NCI-H2196 (cell line): ENCODE results near the gene TMEM255A.
A peak's percentile ranks its signal among the peaks of the same experiment; 100 is the strongest.
"Not testable (repeated sequence)": the region's sequence is repeated elsewhere in the genome, so short reads cannot be mapped to it uniquely, and the experiment has no call there.

Experiments used
- DNase-seq: peaks from one replicate; lab custom pipeline; 2025; ENCODE audit not compliant: unreplicated experiment; lab: John Stamatoyannopoulos, UW

TMEM255A gene

GRCh38 chrX:120310861-120311726, at the start of gene TMEM255A:
Gene TMEM255A, minus strand, starts transcription at chrX:120311461. Its CDS starts 152 bp downstream, at chrX:120311309.
- DNase-seq: peak; percentile 12

DNA sequence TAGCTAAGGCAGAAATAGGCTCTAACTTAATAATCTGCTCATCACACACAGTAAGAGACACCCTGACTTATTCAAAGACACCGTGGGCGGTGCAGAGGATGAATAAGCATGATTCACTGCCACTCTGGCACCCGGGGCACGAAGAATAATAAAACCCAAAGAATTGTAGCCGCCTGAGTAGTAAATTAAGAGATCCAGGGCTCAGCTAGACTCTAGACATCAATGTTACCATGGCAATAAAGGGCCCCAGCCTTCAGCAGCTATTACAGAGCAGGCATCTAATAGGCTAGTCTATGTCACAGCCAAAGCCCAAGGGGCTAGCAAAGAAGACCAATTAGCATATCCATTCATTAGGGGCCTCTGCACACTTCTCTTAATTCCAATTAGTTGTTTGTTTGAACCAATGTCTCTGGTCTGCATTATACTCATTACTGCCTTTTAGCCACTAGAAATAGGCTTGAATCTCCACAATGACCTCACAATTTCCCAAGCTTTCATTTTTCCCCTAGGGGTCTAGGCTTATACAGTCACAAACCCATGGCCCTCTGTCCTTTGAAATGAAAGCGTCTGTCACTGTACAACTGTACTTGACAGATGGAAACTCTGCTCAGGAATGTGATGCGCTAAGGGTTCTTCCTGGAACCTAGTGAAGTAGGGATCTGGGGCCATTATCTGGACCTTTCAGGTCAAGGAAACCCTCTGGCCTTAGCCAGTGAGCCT, 47.6 kb upstream of the TMEM255A start:
- DNase-seq: no peak

GRCh38 chrX:120357186-120357585, 45.9 kb upstream of the TMEM255A start:
- DNase-seq: no peak

DNA sequence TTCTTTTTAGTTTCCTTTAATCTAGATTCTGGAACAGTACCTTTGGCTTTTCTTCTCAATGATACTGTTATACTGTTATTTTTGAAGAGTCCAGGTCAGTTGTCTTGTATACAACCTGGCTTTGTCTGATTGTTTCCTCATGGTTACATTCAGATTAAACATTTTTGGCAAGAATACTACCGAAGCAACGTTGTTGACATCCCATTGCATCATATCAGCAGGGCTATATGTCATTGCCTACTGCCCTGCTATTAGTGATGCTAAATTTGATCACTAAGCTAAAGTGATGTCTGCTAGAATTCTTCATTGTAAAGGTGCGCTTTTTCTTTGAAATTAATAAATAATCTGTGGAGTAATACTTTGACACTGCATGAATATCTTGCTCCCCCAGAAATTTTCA, 44.8 kb upstream of the TMEM255A start:
- DNase-seq: no peak

DNA sequence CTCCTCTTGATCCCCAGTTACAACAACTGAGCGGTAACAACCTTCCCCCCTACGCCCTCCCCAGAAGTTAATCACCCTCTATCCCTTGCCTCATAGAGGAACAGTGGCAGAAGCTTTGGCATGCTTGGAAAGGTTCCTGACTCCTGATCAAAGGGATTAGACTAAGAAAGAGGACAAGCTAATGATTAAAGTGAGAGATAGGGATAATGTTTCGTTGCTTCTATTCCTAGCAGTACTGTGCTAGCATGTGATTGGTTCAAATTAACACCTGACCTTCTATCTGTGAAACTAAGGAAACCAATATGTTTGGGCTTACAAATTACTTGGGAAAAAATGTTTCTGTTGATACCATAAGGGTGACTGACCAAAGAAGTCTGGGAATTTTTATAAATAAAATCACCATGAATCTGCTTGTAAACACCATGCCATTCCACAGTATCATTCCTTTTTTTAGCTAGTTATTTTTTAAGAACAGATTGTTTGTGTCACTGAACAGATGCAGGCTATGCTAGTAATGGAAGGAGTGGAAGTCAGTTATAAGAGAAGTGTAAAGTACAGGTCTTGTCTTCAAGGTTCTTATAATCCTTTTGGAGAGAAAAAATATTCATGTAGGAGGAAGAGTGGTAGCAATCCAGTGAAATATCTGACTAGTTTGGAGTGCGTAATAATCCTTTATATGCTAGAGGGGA, 39.3 kb upstream of the TMEM255A start:
- no peak for DNase-seq

- not testable (repeated sequence) for DNase-seq
Measured at GRCh38 chrX:120344566-120344965, 33.3 kb upstream of the TMEM255A start.

DNA sequence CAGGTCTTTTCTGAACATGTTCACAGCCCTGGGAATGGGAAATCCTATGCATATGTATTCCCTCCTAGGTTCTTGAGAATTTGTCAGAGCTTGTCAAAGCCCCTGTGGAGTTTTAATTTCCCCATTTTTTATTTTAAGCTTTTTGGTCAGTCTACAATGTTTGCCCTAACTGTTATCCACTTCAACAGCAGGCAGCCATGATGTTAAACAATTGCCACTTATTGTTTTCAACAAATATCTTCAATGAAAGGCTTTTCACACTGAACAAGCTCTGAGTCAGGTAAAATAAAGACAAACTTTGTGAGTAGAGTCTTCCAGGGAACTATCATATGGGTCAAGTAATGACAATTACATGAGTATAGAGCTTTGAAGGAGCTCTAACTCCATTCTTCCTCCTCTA, 25.6 kb upstream of the TMEM255A start:
- no peak for DNase-seq

- DNase-seq: no peak
Measured at GRCh38 chrX:120335289-120335688, 24.0 kb upstream of the TMEM255A start.

DNA sequence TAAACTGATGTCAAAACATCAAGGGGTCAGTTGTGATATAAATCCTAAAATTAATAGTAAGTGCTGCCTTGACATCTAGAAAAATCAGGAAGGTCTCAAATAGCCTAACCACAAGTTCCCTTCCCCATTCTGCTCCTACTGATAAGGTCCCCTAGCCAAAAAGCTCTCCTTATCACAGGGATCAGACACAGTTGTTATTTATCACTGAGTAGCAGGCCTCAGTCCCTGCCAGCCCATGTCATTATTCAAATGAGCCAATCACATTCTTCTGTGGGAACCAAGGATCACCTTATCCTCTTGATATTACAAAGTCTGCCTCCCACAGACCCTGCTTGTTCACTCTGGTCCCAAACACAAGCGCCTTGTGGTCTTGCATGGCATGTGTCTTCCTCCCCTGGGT, 23.3 kb upstream of the TMEM255A start:
- DNase-seq: no peak

GRCh38 chrX:120334151-120334550, 22.9 kb upstream of the TMEM255A start:
- DNase-seq: no peak

DNA sequence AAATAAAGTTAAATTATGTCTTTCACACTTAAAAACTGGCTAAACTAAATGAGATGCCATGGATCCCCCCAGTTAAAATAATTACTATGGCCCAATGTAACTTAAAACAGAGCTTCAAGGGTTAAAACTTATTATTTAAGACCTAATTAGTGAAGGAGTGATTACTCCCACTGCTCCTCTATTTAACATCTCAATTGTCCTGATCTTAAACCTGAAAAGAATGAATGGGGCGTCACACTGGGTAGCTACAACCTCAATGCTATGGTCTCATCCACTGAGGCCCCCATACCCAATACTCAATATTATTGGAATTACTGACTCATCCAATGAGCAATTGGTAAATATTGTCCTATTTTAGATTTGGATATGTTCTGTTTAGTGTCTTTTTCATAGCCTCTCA, 21.1 kb upstream of the TMEM255A start:
- no peak for DNase-seq

DNA sequence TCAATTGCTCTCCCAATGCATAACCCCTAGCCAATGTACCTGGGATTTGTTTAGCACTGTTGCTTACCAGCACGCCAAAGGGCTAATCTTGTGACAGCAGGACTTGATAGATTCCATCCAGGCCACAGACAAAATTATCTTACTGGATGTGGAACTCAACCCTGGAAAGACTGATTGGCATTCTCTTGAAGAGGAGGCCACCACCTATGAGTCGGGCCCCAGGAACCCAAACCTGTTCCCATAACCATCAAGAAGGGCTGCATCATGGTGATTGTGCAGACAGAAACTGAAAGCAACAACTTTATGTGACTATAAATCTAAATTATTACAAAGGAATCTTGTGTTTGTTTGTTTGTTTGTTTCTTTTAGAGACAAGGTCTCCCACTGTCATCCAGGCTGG, 19.9 kb upstream of the TMEM255A start:
- no peak for DNase-seq

- DNase-seq: no peak
Measured at GRCh38 chrX:120321520-120322281, 10.4 kb upstream of the TMEM255A start.

DNA sequence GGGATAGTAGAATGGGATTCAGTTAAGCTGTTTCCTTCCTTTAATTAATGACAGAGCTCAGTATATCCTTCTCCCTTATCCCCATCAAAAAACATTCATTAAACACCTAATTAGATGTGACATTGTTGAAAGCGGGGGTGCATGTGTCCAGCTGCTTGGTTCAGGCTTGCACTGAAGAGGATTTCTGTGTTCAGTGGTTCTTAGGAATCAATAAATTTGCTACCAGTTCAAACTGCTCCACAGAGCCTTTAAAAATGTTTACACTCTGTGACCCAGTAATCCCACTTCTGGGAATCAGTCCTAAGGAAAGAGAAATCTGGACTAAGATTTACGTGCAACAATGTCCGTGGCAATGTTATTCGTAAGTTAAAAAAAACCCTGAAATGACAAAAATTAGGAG, 7.2 kb upstream of the TMEM255A start:
- DNase-seq: no peak

DNA sequence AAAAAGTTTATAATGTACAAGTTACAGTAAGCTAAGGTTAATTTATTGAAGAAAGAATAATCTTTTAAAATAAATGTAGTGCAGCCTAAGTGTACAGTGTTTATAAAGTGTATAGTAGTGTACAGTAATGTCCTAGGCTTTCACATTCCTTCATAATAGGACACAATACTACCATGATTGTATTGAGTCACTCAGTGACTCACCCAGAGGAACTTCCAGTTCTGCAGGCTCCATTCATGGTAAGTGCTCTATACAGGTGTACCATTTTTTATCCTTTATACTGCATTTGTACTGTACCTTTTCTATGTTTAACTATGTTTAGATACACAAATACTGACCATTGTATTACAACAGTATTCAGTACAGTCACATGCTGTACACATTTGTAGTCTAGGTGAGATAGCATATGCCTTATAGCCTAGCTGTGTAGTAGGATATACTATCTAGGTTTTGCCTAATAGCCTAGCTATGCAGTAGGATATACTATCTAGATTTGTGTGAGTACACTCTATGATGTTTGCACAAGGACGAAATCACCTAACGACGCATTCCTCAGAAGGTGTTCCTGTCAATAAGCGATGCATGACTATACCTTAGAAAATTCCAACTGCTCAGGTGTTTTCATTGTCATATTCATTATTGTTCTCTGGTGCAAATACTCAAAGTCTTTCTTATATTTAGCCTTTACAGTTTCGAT, 5.5 kb upstream of the TMEM255A start:
- DNase-seq: no peak

- DNase-seq: no peak
Measured at GRCh38 chrX:120315776-120316175, 4.5 kb upstream of the TMEM255A start.

GRCh38 chrX:120311727-120312063, 434 bp upstream of the TMEM255A start:
- DNase-seq: peak; percentile 39

DNA sequence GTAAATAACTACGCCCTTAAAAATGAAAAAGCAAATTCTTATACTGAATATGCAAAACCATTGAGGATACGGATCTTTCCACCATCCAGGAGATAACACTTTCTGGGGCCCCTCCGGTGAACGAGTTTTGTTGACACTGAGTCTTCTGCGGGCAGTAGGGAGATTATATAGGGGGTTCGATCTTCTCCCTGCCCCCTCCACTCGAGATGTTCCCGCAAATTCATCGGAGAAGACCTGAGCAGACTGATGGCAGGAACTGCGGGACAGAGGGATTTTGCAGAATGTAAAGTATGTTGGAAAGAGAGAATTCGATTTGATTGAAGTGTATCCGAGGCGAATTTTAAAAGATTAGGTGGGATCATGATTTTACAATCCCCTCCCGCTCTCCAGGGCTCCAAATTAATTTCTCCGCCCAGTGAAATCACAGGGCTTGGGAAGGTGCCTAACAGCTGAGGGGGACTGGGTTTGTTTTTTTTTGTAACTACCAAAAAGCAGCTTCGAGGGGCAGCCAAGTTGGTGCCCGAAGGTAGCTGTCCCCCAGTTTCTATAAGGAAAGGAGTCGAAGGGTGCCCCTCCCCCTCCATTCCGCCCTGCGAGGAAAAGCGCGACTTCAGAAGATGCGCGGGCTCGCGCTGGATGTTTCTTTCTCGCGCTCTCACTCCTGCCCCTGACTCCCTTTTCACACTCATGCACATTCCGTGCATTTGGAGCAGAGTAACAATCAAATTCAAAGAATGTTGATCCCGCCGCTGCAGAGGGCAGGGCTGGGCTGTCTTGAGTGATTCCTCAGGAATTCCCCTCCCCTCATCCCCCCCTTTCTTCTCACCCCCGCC, 1.2 kb downstream of the TMEM255A start:
- DNase-seq: no peak

- DNase-seq: peak; percentile 58
Measured at GRCh38 chrX:120308959-120309872, 2.0 kb downstream of the TMEM255A start.
